GM12878 (cell line): ENCODE measurements around the gene CYTH3. TPM values are rescaled to one million over a fixed set of nuclear protein-coding genes. Genes with fewer than 3 reads are reported as not detected.

Experiments used
- ATAC-seq: fragments of 200-7000 bp; cut with Tn5 transposase; 3 replicates; pipeline ENCODE4 v1.9.1; 2020; ENCODE audit warnings: mild to moderate bottlenecking, moderate library complexity
- BruUV-seq: library from RNA; stranded (reverse); fragments of 400-500 nt; replicated peaks from 2 replicates; lab custom pipeline; 2021; lab: Mats Ljungman, UMichigan
- CTCF ChIA-PET: fragments of 300-600 bp; sonication (Branson Sonifier 250); formaldehyde crosslinking; extraction: SDS; loops from one replicate; lab custom pipeline; 2021; ENCODE audit warnings: inconsistent platforms; lab: Yijun Ruan, JAX
- POLR2A ChIA-PET: fragments of 350-600 bp; formaldehyde crosslinking; extraction: SDS; loops from one replicate; lab custom pipeline; 2021; ENCODE audit warnings: inconsistent platforms; lab: Charles Lee
- RAD21 ChIA-PET: fragments of 300-600 bp; sonication (Branson Sonifier 250); formaldehyde crosslinking; loops from one replicate; lab custom pipeline; 2023; ENCODE audit warnings: antibody characterized with exemption; ENCODE audit not compliant: unreplicated experiment; lab: Charles Lee
- SMC1A ChIA-PET: fragments of 300-600 bp; sonication (Branson Sonifier 250); formaldehyde crosslinking; loops from one replicate; lab custom pipeline; 2023; ENCODE audit not compliant: unreplicated experiment, uncharacterized antibody; lab: Charles Lee
- DNase-seq: peaks from one replicate; pipeline ENCODE4 v3.0.0-alpha.2; 2011; ENCODE audit warnings: low read depth, low spot score
- FAIRE-seq: peaks from 3 replicates; lab custom pipeline; 2011; peaks lifted over from hg19 to GRCh38; lab: Jason Lieb, UNC
- H2AFZ ChIP-seq: 2 replicates; pipeline ENCODE4 v1.6.0; 2011; ENCODE audit warnings: low read depth, low read length, control low read depth; ENCODE audit not compliant: control insufficient read depth
- H3K27ac ChIP-seq: 2 replicates; pipeline ENCODE4 v1.5.1; 2011; ENCODE audit warnings: control low read depth; ENCODE audit not compliant: control insufficient read depth, insufficient read depth
- H3K27me3 ChIP-seq, 2 experiments: replicated peaks in 1 of 2; 2 replicates each; pipeline versions ENCODE4 v1.6.0 to v1.6.1; 2011; ENCODE audit warnings: low read length in 1 of 2; ENCODE audit not compliant: control insufficient read depth in 2 of 2, insufficient read depth in 2 of 2
- H3K36me3 ChIP-seq, 2 experiments: 2 replicates each; pipeline ENCODE4 v1.5.1; 2011; ENCODE audit warnings: low read length in 1 of 2; ENCODE audit not compliant: control insufficient read depth in 2 of 2, insufficient read depth in 2 of 2
- H3K4me1 ChIP-seq: 2 replicates; pipeline ENCODE4 v1.6.1; 2011; ENCODE audit warnings: mild to moderate bottlenecking, low read length, moderate library complexity, mixed read lengths; ENCODE audit not compliant: control insufficient read depth, insufficient read depth
- H3K4me2 ChIP-seq: 2 replicates; pipeline ENCODE4 v1.6.0; 2011; ENCODE audit warnings: control low read depth; ENCODE audit not compliant: control insufficient read depth, insufficient read depth
- H3K4me3 ChIP-seq: fragments of 200-600 bp; sonication (generic); 2 replicates; pipeline ENCODE4 v1.5.1; 2016
- H3K79me2 ChIP-seq: 2 replicates; pipeline ENCODE4 v1.6.0; 2011; ENCODE audit warnings: low read length; ENCODE audit not compliant: control insufficient read depth, insufficient read depth
- H3K9ac ChIP-seq: 2 replicates; pipeline ENCODE4 v1.8.0; 2011; ENCODE audit warnings: low read length, control low read depth, mixed read lengths; ENCODE audit not compliant: control insufficient read depth, insufficient read depth
- H3K9me3 ChIP-seq: replicated peaks from 3 replicates; pipeline ENCODE4 v1.5.1; 2011; ENCODE audit warnings: mild to moderate bottlenecking, low read length; ENCODE audit not compliant: control insufficient read depth, insufficient read depth
- H4K20me1 ChIP-seq: 2 replicates; pipeline ENCODE4 v1.6.0; 2011; ENCODE audit not compliant: control insufficient read depth, insufficient read depth
- CBX5 ChIP-seq: sonication (generic); IDR thresholded peaks from 2 replicates; pipeline ENCODE4 v1.6.1; 2016; ENCODE audit warnings: low read depth, moderate library complexity, mild to moderate bottlenecking, inconsistent platforms
- JUNB ChIP-seq: IDR thresholded peaks from 2 replicates; pipeline ENCODE4 v1.6.1; 2016; ENCODE audit warnings: antibody characterized with exemption, mild to moderate bottlenecking
- KLF5 ChIP-seq: fragments of 450-650 bp; IDR thresholded peaks from 2 replicates; pipeline ENCODE4 v1.6.1; 2014; ENCODE audit warnings: mild to moderate bottlenecking; ENCODE audit not compliant: partially characterized antibody
- NR2C1 ChIP-seq: fragments of 450-650 bp; IDR thresholded peaks from 2 replicates; pipeline ENCODE4 v1.6.1; 2017; ENCODE audit warnings: antibody characterized with exemption, mild to moderate bottlenecking, moderate library complexity
- NR2C2 ChIP-seq: IDR thresholded peaks from 2 replicates; pipeline ENCODE4 v1.6.1; 2011; ENCODE audit warnings: borderline replicate concordance, low read depth; ENCODE audit not compliant: control insufficient read depth, insufficient read length
- STAT1 ChIP-seq: fragments of 450-650 bp; conservative IDR thresholded peaks from 2 replicates; pipeline ENCODE4 v1.6.1; 2014; ENCODE audit warnings: antibody characterized with exemption, mild to moderate bottlenecking
- WGBS: methylation state at CpG from one replicate; pipeline ENCODE4 v1.1.6; 2016; ENCODE audit warnings: low lambda C conversion rate; ENCODE audit not compliant: insufficient replicate concordance, insufficient coverage; ENCODE audit errors: missing lambda C conversion rate; 5-methylcytosine and 5-hydroxymethylcytosine counted together
- in situ Hi-C: fragments of 300-500 bp; cut with MboI; formaldehyde crosslinking; loops from 9 replicates; pipeline ENCODE4 v1.14.3; 2018; ENCODE audit warnings: mixed read lengths
- intact Hi-C: fragments of 100-400 bp; cut with micrococcal nuclease; formaldehyde crosslinking; loops from one replicate; pipeline ENCODE4 v1.14.2; 2022; ENCODE audit not compliant: unreplicated experiment
- polyA plus RNA-seq, 11 experiments: library from polyadenylated mRNA; depleted of rRNA in 4 of 11; unstranded in 6 of 11; stranded (reverse) in 5 of 11; fragments of >200 nt; fragmentation: Nextera tagmentation in 4 of 11; fragmentation: Illumina TruSeq in 1 of 11; extraction: Ambion mirVana in 4 of 11; extraction: Trizol in 1 of 11; gene quantifications; 1 replicate in 1 of 11; 2 replicates in 10 of 11; pipeline versions ENCODE4 v1.2.1 to v1.2.3, GENCODE V29; 2011 to 2016; ENCODE audit warnings: inconsistent platforms in 2 of 11, missing spikeins in 2 of 11, low read depth in 1 of 11
- total RNA-seq, 4 experiments: library from RNA; depleted of rRNA in 3 of 4; stranded (reverse); fragments of >200 nt in 3 of 4; fragmentation: Illumina TruSeq in 1 of 4; extraction: Trizol in 1 of 4; gene quantifications; 2 replicates each; pipeline versions ENCODE4 v1.2.1 to v1.2.3, GENCODE V29; 2013 to 2021
- TF ChIP-seq, protein P1 (sequence below): fragments of 450-650 bp; IDR thresholded peaks from 2 replicates; pipeline ENCODE4 v1.6.1; 2017; ENCODE audit warnings: mild to moderate bottlenecking, moderate library complexity
- TF ChIP-seq, protein P2 (sequence below), 3 experiments: IDR thresholded peaks in 2 of 3; conservative IDR thresholded peaks in 1 of 3; 2 replicates each; pipeline ENCODE4 v1.5.1; 2011; ENCODE audit warnings: low read depth in 3 of 3, low read length in 3 of 3, mild to moderate bottlenecking in 3 of 3, control low read depth in 2 of 3, moderate library complexity in 2 of 3, inconsistent platforms in 1 of 3, mixed read lengths in 1 of 3; ENCODE audit not compliant: control insufficient read depth in 2 of 3, insufficient read depth in 1 of 3; ENCODE audit errors: extremely low read depth in 1 of 3
- TF ChIP-seq, protein P3 (sequence below): IDR thresholded peaks from 2 replicates; pipeline ENCODE4 v1.6.1; 2011; ENCODE audit warnings: low read depth, mild to moderate bottlenecking, low read length, moderate library complexity, borderline replicate concordance; ENCODE audit errors: extremely low read depth
- TF ChIP-seq, protein P4 (sequence below): IDR thresholded peaks from 2 replicates; pipeline ENCODE4 v1.6.1; 2012; ENCODE audit warnings: low read depth, low read length, improper control_type of control experiment
- TF ChIP-seq, protein P5 (sequence below): fragments of 450-650 bp; IDR thresholded peaks from 2 replicates; pipeline ENCODE4 v1.6.1; 2018; ENCODE audit warnings: mild to moderate bottlenecking, low read depth, moderate library complexity; ENCODE audit not compliant: partially characterized antibody

Gene CYTH3
- total and polyA plus RNA-seq, 10 of the 15 experiments (the other 5 are each of a cell fraction or from before 2014, with no cell fraction given) = 0.45 to 28.2 (median 15.7) TPM

DNA sequence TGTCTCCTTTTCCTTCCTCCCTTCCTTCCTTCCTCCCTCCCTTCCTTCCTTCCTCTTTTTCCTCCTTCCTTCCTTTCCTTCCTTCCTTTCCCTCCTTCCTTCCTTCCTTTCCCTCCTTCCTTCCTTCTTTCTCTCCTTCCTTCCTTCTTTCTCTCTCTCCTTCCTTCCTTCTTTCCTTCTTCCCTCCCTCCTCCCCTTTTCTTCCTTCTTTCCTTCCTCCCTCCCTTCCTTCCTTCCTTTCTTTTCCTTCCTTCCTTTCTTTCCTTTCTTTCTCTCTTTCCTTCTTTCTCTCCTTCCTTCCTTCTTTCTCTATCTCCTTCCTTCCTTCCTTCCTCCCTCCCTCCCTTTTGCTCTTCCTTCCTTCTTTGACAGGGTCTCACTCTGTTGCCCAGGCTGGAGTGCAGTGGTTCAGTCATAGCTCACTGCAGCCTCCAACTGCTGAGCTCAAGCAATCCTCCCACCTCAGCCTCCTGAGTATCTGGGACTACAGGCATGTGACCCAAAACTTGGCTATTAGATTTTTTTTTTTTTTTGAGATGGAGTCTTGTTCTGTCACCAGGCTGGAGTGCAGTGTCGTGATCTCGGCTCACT is 15.9 kb upstream of the CYTH3 start (continued):
- TF ChIP-seq, protein P1, sequence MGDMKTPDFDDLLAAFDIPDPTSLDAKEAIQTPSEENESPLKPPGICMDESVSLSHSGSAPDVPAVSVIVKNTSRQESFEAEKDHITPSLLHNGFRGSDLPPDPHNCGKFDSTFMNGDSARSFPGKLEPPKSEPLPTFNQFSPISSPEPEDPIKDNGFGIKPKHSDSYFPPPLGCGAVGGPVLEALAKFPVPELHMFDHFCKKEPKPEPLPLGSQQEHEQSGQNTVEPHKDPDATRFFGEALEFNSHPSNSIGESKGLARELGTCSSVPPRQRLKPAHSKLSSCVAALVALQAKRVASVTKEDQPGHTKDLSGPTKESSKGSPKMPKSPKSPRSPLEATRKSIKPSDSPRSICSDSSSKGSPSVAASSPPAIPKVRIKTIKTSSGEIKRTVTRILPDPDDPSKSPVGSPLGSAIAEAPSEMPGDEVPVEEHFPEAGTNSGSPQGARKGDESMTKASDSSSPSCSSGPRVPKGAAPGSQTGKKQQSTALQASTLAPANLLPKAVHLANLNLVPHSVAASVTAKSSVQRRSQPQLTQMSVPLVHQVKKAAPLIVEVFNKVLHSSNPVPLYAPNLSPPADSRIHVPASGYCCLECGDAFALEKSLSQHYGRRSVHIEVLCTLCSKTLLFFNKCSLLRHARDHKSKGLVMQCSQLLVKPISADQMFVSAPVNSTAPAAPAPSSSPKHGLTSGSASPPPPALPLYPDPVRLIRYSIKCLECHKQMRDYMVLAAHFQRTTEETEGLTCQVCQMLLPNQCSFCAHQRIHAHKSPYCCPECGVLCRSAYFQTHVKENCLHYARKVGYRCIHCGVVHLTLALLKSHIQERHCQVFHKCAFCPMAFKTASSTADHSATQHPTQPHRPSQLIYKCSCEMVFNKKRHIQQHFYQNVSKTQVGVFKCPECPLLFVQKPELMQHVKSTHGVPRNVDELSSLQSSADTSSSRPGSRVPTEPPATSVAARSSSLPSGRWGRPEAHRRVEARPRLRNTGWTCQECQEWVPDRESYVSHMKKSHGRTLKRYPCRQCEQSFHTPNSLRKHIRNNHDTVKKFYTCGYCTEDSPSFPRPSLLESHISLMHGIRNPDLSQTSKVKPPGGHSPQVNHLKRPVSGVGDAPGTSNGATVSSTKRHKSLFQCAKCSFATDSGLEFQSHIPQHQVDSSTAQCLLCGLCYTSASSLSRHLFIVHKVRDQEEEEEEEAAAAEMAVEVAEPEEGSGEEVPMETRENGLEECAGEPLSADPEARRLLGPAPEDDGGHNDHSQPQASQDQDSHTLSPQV = no peak
- TF ChIP-seq STAT1 (no peak), NR2C1 (no peak), KLF5 (no peak)
- TF ChIP-seq, protein P2, sequence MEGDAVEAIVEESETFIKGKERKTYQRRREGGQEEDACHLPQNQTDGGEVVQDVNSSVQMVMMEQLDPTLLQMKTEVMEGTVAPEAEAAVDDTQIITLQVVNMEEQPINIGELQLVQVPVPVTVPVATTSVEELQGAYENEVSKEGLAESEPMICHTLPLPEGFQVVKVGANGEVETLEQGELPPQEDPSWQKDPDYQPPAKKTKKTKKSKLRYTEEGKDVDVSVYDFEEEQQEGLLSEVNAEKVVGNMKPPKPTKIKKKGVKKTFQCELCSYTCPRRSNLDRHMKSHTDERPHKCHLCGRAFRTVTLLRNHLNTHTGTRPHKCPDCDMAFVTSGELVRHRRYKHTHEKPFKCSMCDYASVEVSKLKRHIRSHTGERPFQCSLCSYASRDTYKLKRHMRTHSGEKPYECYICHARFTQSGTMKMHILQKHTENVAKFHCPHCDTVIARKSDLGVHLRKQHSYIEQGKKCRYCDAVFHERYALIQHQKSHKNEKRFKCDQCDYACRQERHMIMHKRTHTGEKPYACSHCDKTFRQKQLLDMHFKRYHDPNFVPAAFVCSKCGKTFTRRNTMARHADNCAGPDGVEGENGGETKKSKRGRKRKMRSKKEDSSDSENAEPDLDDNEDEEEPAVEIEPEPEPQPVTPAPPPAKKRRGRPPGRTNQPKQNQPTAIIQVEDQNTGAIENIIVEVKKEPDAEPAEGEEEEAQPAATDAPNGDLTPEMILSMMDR (IDR thresholded peaks at IDR 0.05 in 2 of 3, conservative IDR thresholded peaks at IDR 0.05 in 1 of 3; ENCODE audit: control insufficient read depth in 2 of 3, extremely low read depth in 1 of 3, insufficient read depth in 1 of 3, low read depth in 3 of 3, low read length in 3 of 3) = no peak

DNA sequence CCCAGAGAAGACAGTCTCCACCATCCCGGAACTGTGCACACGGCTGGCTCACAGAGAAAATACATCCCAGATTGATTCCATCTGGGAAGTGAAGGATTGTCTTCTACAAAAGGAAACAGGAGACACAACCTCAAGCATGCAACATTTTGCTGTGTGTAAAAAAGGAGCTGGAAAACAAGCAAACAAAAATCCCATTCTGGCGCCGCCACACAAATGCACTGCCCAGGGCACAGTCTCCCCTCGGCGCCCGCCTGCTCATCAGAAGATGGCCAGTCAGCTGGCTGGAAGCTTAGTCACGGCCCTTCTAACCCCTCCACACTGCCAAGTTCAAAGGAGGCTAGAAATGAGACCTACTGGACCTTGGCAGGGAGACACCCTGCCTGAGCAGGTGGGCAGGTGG is 14.1 kb upstream of the CYTH3 start:
- in situ Hi-C loops (no loop called here), intact Hi-C loops (no loop called here)
- ChIA-PET POLR2A (interaction anchor here (1.1 kb wide), 1 partner anchor 13 kb away, joined by 5 read pairs; no protein-coding TSS in a partner anchor), RAD21 (no interaction called here), CTCF (no interaction called here), SMC1A (no interaction called here)
- H3K4me1 ChIP-seq = no peaks in the 10 kb centered on the region
- BruUV-seq = no TSS peak
- WGBS = 83% methylated on average over 8 of the region's 8 CpGs
- H2AFZ ChIP-seq = no peak overlapping the region
- no peaks in the 10 kb centered on the region; the same call in 2 of the 3 replicates for H3K9me3 ChIP-seq
- no peaks in the 10 kb centered on the region for H3K79me2 ChIP-seq
- no peaks in the 10 kb centered on the region for H3K27me3 ChIP-seq
- DNase-seq (no peak), ATAC-seq (no peak), FAIRE-seq (no peak)
- H3K27ac ChIP-seq = no peak overlapping the region
- no peak overlapping the region for H3K9ac ChIP-seq
- no peak overlapping the region for H3K4me3 ChIP-seq
- no peak overlapping the region for H3K4me2 ChIP-seq
- H4K20me1 ChIP-seq = no peaks in the 10 kb centered on the region
- H3K36me3 ChIP-seq = no peaks in the 10 kb centered on the region
- TF ChIP-seq NR2C2 = no peak
- TF ChIP-seq JUNB = no peak
- TF ChIP-seq, protein P3, sequence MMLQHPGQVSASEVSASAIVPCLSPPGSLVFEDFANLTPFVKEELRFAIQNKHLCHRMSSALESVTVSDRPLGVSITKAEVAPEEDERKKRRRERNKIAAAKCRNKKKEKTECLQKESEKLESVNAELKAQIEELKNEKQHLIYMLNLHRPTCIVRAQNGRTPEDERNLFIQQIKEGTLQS = no peak
- TF ChIP-seq CBX5 = no peak
- TF ChIP-seq KLF5 = no peak
- TF ChIP-seq, protein P4, sequence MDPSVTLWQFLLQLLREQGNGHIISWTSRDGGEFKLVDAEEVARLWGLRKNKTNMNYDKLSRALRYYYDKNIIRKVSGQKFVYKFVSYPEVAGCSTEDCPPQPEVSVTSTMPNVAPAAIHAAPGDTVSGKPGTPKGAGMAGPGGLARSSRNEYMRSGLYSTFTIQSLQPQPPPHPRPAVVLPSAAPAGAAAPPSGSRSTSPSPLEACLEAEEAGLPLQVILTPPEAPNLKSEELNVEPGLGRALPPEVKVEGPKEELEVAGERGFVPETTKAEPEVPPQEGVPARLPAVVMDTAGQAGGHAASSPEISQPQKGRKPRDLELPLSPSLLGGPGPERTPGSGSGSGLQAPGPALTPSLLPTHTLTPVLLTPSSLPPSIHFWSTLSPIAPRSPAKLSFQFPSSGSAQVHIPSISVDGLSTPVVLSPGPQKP = no peak
- TF ChIP-seq, protein P5, sequence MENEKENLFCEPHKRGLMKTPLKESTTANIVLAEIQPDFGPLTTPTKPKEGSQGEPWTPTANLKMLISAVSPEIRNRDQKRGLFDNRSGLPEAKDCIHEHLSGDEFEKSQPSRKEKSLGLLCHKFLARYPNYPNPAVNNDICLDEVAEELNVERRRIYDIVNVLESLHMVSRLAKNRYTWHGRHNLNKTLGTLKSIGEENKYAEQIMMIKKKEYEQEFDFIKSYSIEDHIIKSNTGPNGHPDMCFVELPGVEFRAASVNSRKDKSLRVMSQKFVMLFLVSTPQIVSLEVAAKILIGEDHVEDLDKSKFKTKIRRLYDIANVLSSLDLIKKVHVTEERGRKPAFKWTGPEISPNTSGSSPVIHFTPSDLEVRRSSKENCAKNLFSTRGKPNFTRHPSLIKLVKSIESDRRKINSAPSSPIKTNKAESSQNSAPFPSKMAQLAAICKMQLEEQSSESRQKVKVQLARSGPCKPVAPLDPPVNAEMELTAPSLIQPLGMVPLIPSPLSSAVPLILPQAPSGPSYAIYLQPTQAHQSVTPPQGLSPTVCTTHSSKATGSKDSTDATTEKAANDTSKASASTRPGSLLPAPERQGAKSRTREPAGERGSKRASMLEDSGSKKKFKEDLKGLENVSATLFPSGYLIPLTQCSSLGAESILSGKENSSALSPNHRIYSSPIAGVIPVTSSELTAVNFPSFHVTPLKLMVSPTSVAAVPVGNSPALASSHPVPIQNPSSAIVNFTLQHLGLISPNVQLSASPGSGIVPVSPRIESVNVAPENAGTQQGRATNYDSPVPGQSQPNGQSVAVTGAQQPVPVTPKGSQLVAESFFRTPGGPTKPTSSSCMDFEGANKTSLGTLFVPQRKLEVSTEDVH = no peak
